T-helper 2 cell treated with Interferon-gamma antibody and Interleukin-4, amounts not matched to agents 100 ng/mL and 5 ng/mL, for 36 hours (primary cell): ENCODE results near the gene RNF32. TPM values are rescaled to one million over a fixed set of nuclear protein-coding genes. Genes with fewer than 3 reads are reported as not detected.
"Not testable (repeated sequence)": the region's sequence is repeated elsewhere in the genome, so short reads cannot be mapped to it uniquely, and the experiment has no call there.

Source experiments
- intact Hi-C: fragments of 100-400 bp; cut with micrococcal nuclease; formaldehyde crosslinking; loops from one replicate; pipeline ENCODE4 v1.15.1; 2023
- total RNA-seq: library from RNA; stranded (reverse); gene quantifications from 2 replicates; pipeline ENCODE4 v1.2.3, GENCODE V29; 2022

The RNF32 gene
- total RNA-seq, 1 donor from 2014 or later: 3.9 TPM

GRCh38 chr7:156612930-156613329 lies 27.6 kb upstream of the RNF32 start:
- intact Hi-C loops: loop anchor here (1.0 to 2.0 kb wide), 4 partner anchors 12 to 280 kb away; partner anchors contain the start of genes LMBR1 and RNF32

GRCh38 chr7:156614434-156615264 lies 25.9 kb upstream of the RNF32 start:
- intact Hi-C loops: loop anchor here (5.0 kb wide), 1 partner anchor 1687 kb away; no protein-coding TSS in a partner anchor

GRCh38 chr7:156616269-156617202 lies 24.0 kb upstream of the RNF32 start:
- intact Hi-C loops: loop anchor here (5.0 kb wide), 1 partner anchor 1689 kb away; no protein-coding TSS in a partner anchor

- intact Hi-C loops: loop anchor here (5.0 kb wide), 1 partner anchor 1690 kb away; no protein-coding TSS in a partner anchor
Observed at GRCh38 chr7:156617215-156617614, 23.4 kb upstream of the RNF32 start.

- intact Hi-C loops: loop anchor here (5.0 kb wide), 1 partner anchor 1691 kb away; no protein-coding TSS in a partner anchor
Observed at GRCh38 chr7:156618078-156618779, 22.3 kb upstream of the RNF32 start.

GRCh38 chr7:156618780-156619367 lies 21.7 kb upstream of the RNF32 start:
- intact Hi-C loops: loop anchor here (5.0 kb wide), 1 partner anchor 1692 kb away; no protein-coding TSS in a partner anchor

- intact Hi-C loops: loop anchor here (5.0 kb wide), 1 partner anchor 1692 kb away; no protein-coding TSS in a partner anchor
Observed at GRCh38 chr7:156619488-156620290, 20.9 kb upstream of the RNF32 start.

GRCh38 chr7:156620291-156620675 lies 20.3 kb upstream of the RNF32 start:
- intact Hi-C loops: no loop called here

- intact Hi-C loops: no loop called here
Observed at GRCh38 chr7:156621652-156622051, 18.9 kb upstream of the RNF32 start.

GRCh38 chr7:156625580-156625979 lies 15.0 kb upstream of the RNF32 start:
- intact Hi-C loops: loop anchor here (1.0 to 5.0 kb wide), 3 partner anchors 12 to 43 kb away; no protein-coding TSS in a partner anchor

- intact Hi-C loops: loop anchor here (5.0 kb wide), 1 partner anchor 44 kb away; no protein-coding TSS in a partner anchor
Observed at GRCh38 chr7:156626220-156626895, 14.2 kb upstream of the RNF32 start.

- intact Hi-C loops: loop anchor here (5.0 kb wide), 1 partner anchor 46 kb away; no protein-coding TSS in a partner anchor
Observed at GRCh38 chr7:156628562-156628961, 12.0 kb upstream of the RNF32 start.

GRCh38 chr7:156629873-156630272 lies 10.7 kb upstream of the RNF32 start:
- intact Hi-C loops: loop anchor here (5.0 kb wide), 1 partner anchor 48 kb away; no protein-coding TSS in a partner anchor

GRCh38 chr7:156634117-156634516 lies 6.5 kb upstream of the RNF32 start:
- intact Hi-C loops: no loop called here

GRCh38 chr7:156635529-156636385 lies 4.8 kb upstream of the RNF32 start:
- intact Hi-C loops: no loop called here

- intact Hi-C loops: not testable (repeated sequence)
Observed at GRCh38 chr7:156637093-156637492, 3.5 kb upstream of the RNF32 start.

GRCh38 chr7:156638443-156639077 lies 2.0 kb upstream of the RNF32 start:
- intact Hi-C loops: no loop called here
